ENCODE measurements around the gene TRIOBP.

- TF ChIP-seq EZH2phosphoT487 (IDR thresholded peaks at IDR 0.05; ENCODE audit: low read depth), result no peak
- TF ChIP-seq, protein P1, sequence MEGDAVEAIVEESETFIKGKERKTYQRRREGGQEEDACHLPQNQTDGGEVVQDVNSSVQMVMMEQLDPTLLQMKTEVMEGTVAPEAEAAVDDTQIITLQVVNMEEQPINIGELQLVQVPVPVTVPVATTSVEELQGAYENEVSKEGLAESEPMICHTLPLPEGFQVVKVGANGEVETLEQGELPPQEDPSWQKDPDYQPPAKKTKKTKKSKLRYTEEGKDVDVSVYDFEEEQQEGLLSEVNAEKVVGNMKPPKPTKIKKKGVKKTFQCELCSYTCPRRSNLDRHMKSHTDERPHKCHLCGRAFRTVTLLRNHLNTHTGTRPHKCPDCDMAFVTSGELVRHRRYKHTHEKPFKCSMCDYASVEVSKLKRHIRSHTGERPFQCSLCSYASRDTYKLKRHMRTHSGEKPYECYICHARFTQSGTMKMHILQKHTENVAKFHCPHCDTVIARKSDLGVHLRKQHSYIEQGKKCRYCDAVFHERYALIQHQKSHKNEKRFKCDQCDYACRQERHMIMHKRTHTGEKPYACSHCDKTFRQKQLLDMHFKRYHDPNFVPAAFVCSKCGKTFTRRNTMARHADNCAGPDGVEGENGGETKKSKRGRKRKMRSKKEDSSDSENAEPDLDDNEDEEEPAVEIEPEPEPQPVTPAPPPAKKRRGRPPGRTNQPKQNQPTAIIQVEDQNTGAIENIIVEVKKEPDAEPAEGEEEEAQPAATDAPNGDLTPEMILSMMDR (IDR thresholded peaks at IDR 0.05; ENCODE audit: low read depth, low read length), result no peak
These were observed 121.7 kb downstream of the TRIOBP start for GRCh38 chr22:37818409-37819104.
